Stimulated activated CD8-positive, alpha-beta memory T cell treated with anti-CD3 and anti-CD28 coated beads, Interleukin-15, amount 100 ng/mL, for 4 hours (primary cell): ENCODE data around the gene TMEM125.

ENCODE experiments used
- DNase-seq, 2 donors: peaks; one replicate each; pipeline ENCODE4 v3.0.0-alpha.2; 2020; ENCODE audit warnings: low read depth in 2 of 2

Gene TMEM125

GRCh38 chr1:43247256-43247921 lies 22.4 kb upstream of the TMEM125 start:
- DNase-seq = no peak

DNA sequence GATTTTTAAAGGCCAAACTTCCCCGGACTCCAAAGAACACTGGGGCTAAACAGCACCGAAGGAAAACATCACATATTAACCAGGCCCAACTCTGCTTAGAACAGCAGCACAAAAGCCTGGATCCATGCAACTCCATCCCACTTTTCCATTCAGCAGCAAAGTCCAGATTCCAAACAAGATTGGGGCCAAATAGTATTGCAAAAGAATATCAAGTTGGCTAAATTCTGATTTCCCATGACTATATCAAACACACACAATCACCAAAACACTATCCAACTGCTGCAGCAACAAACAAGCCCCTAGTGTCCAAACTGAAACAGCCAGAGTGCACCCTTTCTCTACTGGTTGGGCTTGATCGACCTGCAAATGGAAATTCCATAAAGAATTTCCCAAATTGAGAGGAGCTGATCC lies 19.4 kb upstream of the TMEM125 start:
- DNase-seq = no peak

GRCh38 chr1:43251024-43251423 lies 18.8 kb upstream of the TMEM125 start:
- DNase-seq = no peak

DNA sequence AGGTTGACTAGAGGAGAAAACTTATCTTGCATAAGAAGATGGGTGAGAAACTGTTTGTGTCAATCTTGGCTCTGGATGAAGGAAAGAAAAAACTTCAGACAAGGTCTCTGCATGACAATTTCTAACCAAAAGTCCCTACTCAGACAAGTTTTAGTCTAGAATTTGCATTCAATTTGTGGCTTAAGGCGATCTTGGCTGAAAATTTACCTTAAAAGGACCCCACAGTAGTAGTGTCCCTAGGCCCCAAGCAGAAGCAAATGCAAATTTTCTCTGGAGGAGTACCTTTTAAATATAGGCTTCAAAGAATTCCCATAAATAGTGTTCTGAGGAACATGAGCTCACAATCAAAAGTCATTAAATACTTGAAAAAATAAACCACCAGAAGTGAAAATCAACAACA lies 17.6 kb upstream of the TMEM125 start:
- no peak for DNase-seq

- no peak for DNase-seq
Observed at GRCh38 chr1:43253173-43253572, 16.6 kb upstream of the TMEM125 start.

DNA sequence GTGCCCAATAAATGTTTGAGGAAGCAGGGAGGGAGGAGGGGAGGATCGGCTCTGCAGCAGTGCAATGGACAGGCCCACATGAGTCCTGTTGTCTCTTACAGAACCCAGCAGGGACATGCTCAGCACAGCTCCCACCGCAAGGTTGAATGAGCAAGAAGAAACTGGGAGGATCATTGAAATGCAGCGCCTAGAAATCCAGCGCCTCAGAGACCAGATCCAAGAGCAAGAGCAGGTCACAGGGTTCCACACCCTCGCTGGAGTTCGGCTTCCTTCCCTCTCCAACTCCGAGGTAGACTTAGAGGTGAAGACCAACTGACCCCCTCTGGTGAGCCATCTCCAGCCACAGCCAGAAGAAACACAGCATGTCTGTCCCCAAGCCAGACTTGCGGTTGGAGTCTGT lies 15.9 kb upstream of the TMEM125 start:
- DNase-seq = no peak

DNA sequence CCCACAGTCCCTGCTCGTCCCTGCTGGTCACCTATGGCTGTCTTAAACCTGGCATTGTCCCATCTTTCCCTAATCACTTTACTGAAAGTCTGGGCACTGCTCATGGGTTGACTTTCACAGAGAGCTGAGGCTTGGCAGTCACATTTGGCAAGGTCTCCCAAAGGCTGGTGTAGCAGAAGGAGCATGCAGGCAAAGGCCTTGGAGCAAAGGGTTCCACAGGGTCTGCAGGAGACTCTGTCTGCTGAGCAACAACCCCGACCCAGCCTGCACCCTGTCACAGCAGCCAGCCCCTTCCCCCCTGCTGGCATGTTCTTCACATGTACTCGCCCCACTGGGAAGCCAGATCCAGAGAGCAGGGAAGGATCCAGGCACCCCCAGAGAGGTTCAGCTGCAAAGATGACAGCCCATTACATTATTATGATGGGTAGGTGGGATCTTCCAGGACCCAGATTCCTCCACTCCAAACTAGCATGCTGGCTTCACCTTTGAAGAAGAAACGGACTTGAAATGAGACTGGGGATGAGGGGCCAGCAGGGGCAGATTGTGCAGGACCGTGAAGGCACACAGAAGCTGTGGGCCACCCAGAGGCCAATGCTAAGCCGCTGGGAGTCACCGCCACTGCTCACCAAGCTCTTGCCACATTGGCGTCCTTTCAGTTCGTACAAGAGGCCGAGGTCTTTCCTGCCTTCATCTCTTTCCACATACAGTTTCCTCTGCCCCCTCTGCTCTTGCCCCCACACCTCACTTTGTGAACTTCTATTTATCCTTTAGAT lies 14.2 kb upstream of the TMEM125 start:
- DNase-seq = no peak

- no peak for DNase-seq
Observed at GRCh38 chr1:43256675-43257570, 12.9 kb upstream of the TMEM125 start.

DNA sequence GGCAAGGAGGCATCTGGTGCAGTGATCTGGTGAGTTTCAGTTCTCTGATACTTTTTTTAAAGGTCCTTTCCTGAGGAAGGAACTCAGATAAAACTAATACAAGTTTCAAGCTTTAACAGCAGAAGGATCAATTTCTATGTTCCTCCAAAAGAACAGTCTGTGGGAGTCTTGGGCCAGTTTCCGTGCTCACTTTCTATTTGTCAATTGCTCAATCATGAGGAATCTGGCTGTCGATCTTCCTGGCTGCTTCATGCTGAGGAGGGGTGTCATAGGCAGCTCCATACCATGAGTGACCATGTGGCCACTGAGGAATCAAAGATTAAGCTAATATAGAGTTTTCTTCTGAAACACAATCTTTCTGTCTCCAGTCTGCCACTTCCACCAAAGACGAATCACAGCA lies 11.4 kb upstream of the TMEM125 start:
- no peak for DNase-seq

DNA sequence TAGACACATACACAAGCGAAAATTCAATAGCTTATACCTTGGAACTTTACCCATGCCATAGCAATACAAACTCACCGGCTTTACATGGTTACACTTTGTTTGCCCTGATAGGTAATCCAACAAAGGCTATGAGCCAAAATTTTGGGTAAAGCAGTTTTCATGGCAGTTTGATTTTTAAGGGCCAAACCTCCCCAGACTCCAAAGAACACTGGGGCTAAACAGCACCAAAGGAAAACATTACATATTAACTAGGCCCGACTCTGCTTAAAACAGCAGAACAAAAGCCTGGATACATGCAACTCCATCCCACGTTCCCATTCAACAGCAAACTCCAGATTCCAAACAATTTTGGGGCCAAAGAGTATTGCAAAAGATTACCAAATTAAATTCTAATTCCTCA lies 4.4 kb upstream of the TMEM125 start:
- no peak for DNase-seq

- DNase-seq = no peak
Observed at GRCh38 chr1:43266881-43267280, 2.9 kb upstream of the TMEM125 start.

DNA sequence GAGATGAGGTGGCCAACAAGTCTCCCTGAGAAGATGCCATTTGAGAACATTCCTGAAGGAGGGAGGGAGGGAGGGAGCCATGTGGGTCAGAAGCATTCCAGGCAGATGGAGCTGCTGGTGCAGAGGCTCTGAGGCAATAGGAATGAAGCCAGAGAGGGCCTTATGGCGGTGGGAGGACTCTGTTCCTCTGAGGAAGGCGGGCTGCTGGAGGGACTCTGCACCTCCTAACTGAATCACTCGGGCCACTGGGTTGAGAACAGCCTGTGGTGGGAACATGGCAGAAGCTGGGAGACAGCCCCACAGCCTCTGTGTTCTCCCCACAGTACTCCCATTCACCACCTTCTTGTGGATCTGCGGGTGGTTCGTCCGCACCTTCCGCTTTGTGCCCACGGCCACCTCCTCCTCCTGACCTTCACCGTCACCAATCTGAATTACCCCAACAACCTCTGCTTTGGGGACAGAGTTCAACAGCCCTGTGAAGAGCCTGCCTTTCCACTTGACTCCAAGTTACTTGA lies 2.4 kb upstream of the TMEM125 start:
- no peak for DNase-seq

- no peak for DNase-seq
Observed at GRCh38 chr1:43267818-43268425, 1.9 kb upstream of the TMEM125 start.

DNA sequence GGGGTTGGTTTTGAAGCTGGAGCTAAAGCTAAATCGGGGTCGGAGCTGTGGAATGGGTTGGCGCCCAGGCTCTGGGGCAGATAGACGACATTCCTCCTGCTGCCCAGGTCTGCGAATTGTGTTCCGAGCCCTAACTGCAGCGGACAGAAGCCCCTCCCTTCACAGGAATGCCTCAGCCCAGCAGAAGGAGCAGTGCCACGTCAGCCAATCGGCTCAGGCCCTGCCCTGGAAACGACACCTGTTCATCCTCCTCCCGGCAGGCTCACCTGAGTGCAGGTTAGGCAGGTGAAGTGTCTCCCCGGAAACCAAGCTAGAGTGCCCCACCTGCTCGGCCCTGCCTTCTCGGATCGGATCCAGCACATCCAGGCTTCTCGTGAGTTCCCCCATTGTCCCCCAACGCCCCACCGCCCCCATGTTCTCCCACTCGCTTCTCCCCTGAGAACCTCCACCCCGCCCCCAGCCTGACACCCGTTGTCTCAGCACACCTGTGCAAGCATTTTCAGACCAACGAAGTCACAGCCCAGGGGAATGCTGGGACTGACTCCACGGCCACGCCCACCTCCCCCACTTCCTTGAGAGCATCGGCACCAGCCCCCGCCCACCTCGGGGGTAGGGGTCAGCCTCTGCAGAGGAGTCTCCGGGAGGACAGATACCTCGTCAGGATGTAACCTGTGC lies 775 bp downstream of the TMEM125 start:
- no peak for DNase-seq

DNA sequence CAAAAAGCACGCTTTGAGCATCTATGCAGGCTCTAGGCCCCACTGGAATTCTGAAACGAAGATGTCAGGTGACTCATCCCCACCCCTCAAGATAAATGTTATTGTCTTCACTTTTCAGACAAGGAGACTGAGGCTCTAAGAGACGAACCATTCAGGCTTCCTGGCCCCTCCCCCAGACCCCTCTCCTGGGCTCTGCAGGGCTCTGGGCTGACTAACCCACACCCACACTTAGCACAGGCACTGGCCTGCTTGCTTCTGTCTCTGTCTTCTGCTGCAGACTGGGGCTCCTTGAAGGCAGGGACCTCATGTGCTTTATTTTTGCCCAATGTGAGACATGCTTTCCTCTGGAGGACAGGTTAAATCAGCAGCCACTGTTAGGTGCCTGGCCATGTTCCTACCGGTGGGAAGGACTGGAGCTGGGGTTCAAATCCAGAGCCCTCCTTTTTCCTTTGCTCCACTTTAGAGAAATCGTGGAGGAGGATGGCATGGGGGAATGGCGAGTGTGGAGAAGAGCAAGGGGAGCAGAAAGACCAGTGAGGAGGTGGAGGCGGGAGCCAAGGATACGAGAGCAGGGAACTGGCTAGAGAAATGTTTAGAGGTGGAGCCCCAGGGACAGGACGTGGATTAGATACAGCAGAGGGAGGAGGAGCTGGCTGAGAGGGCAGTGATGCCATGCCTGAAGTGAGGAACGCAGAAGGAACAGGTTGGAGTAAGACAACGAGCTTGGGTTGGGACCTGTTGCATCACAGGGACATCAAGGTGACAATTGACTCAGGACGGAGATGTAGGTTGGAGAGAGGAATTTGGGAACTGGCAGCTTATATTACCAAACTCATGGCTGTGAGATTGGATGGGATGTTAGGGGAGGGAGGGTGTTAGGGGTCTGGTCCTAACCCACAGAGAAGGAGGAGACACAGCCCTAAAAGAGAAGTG lies 1.7 kb downstream of the TMEM125 start:
- DNase-seq = no peak

DNA sequence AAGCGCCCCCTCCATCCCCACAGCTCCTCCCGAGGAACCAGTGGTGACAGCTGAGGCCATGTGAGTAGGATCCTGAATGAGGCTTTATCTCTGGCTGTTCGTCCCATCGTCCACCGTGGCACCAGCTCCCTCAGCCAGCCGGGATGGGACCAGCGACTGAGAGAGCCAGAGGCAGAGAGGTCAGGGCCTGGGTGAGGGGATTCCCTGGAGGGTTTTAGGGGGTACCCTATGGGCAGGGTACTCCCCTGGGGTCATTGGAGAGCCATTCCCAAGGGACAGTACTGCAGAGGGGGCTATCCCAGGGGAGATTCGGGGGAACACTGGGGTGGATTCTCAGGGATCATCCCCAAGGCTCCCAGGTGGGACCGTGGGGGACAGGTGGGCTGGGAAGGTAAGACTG lies 2.4 kb downstream of the TMEM125 start:
- DNase-seq = no peak

- no peak for DNase-seq
Observed at GRCh38 chr1:43272576-43273571, 3.1 kb downstream of the TMEM125 start.

DNA sequence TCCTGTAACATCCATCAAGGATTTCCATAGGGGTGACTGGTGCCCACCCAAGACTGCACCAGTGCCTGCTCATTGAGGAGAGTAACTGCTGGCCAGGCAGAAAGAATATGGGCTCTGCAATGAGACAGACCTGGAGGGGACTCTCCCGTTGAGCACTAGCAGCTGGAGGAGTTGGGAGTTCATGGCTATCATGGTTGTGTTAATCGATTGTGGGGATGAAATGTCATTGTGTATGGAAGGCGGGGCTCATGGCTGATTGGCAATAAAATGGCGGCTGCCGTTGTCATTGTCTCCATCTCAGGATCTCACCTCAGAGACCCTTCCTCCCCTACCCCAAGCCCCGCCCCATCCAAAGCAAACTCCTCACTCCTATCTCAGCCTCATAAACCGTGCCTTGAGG lies 3.9 kb downstream of the TMEM125 start:
- no peak for DNase-seq
